Measurements from ENCODE around the gene PARP1. TPM values are rescaled to one million over a fixed set of nuclear protein-coding genes. Genes with fewer than 3 reads are reported as not detected.

PARP1 gene
- total RNA-seq, 2 experiments from 2014 or later: 532 to 594 TPM

DNA sequence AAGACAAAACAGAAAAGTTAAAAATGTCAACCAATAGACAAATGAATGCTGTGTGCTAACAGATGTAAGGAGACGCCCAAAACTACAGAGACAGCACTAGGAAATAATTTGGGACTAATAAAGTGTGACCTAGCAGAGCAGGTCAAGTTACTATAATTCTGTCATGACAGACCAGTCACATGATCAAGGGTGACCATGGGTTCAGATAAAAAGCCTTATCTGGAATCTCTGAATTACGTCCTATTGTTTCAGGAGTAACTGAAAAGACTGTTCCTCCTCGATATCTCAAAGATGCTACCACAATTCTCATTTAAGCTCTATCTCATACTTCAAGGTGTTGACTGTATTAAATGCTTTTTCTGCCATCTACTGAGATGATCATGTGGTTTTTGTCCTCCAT, 31.6 kb downstream of the PARP1 start:
- ChIA-PET CTCF (ENCODE audit: unreplicated experiment) (no interaction called here), POLR2A (no interaction called here)
- peaks cover 19% of the 10 kb centered on the region for H3K4me1 ChIP-seq (ENCODE audit: insufficient read depth, low read length, poor library complexity, severe bottlenecking)
- no peak overlapping the region for H3K4me2 ChIP-seq (ENCODE audit: low read length)
- peaks cover 100% of the 10 kb centered on the region for H3K36me3 ChIP-seq (ENCODE audit: insufficient read depth, low read length)
- peaks cover 16% of the 10 kb centered on the region; the same call in 1 of the 2 replicates for H3K79me2 ChIP-seq (ENCODE audit: insufficient read depth, low read depth, low read length)
- H3K9me2 ChIP-seq (ENCODE audit: insufficient read depth, low read length): no peaks in the 10 kb centered on the region
- H3K9me3 ChIP-seq (ENCODE audit: low read length): no peaks in the 10 kb centered on the region
- no peak overlapping the region for H3K27ac ChIP-seq (ENCODE audit: low read depth, low read length, poor library complexity, severe bottlenecking)
- intact Hi-C loops (cut with micrococcal nuclease; ENCODE audit: unreplicated experiment): no loop called here
- BruUV-seq (replicated peaks): no TSS peak
- no peak overlapping the region for H3K4me3 ChIP-seq (ENCODE audit: low read depth, low read length, poor library complexity, severe bottlenecking)
- no peak overlapping the region for H2AFZ ChIP-seq (ENCODE audit: low read length)
- no peak for DNase-seq (ENCODE audit: low spot score)
- H4K20me1 ChIP-seq (ENCODE audit: insufficient read depth, low read length): no peaks in the 10 kb centered on the region
- no peak for TF ChIP-seq EZH2phosphoT487 (IDR thresholded peaks at IDR 0.05; ENCODE audit: borderline replicate concordance, low read depth, low read length)
- TF ChIP-seq, protein P1, sequence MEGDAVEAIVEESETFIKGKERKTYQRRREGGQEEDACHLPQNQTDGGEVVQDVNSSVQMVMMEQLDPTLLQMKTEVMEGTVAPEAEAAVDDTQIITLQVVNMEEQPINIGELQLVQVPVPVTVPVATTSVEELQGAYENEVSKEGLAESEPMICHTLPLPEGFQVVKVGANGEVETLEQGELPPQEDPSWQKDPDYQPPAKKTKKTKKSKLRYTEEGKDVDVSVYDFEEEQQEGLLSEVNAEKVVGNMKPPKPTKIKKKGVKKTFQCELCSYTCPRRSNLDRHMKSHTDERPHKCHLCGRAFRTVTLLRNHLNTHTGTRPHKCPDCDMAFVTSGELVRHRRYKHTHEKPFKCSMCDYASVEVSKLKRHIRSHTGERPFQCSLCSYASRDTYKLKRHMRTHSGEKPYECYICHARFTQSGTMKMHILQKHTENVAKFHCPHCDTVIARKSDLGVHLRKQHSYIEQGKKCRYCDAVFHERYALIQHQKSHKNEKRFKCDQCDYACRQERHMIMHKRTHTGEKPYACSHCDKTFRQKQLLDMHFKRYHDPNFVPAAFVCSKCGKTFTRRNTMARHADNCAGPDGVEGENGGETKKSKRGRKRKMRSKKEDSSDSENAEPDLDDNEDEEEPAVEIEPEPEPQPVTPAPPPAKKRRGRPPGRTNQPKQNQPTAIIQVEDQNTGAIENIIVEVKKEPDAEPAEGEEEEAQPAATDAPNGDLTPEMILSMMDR (conservative IDR thresholded peaks at IDR 0.05; ENCODE audit: low read length): no peak

DNA sequence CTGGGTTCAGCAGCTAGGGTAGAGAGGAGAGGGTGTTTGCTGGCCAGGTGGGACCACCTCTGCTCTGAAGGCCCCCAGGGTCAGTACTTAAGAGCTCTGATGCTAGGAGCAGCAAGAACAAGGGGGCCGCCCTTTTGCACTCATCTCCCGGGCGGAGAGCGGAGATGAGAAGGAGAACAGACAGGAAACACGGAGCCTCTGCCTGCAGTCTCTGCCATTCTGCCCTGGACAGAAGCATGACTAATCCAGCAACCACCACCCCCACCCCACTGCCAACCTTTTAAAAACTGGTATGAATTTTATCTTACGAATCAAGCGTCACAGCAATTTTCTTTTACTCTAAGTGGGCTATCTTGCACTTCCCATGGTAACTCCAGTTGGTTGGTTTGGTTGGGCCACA, 34.5 kb downstream of the PARP1 start:
- Histone ChIP-seq H3K79me2 (ENCODE audit: insufficient read depth, low read depth, low read length) (peaks cover 31% of the 10 kb centered on the region; the same call in 1 of the 2 replicates), H3K9me3 (ENCODE audit: low read length) (no peaks in the 10 kb centered on the region), H3K4me2 (ENCODE audit: low read length) (no peak overlapping the region), H3K27ac (ENCODE audit: low read depth, low read length, poor library complexity, severe bottlenecking) (peak overlapping the region; percentile 88), H3K4me3 (ENCODE audit: low read depth, low read length, poor library complexity, severe bottlenecking) (no peak overlapping the region), H3K9me2 (ENCODE audit: insufficient read depth, low read length) (no peaks in the 10 kb centered on the region), H2AFZ (ENCODE audit: low read length) (no peak overlapping the region), H4K20me1 (ENCODE audit: insufficient read depth, low read length) (no peaks in the 10 kb centered on the region), H3K36me3 (ENCODE audit: insufficient read depth, low read length) (peaks cover 100% of the 10 kb centered on the region), H3K4me1 (ENCODE audit: insufficient read depth, low read length, poor library complexity, severe bottlenecking) (peaks cover 48% of the 10 kb centered on the region)
- CTCF ChIA-PET (ENCODE audit: unreplicated experiment): interaction anchor here (0.9 kb wide), 1 partner anchor 44 kb away, joined by 3 read pairs; no protein-coding TSS in a partner anchor
- POLR2A ChIA-PET: interaction anchor here (1.1 to 1.4 kb wide), 2 partner anchors 13 to 14 kb away, joined by 3 to 4 read pairs; no protein-coding TSS in a partner anchor
- DNase-seq (ENCODE audit: low spot score): no peak
- intact Hi-C loops (cut with micrococcal nuclease; ENCODE audit: unreplicated experiment): no loop called here
- no TSS peak for BruUV-seq (replicated peaks)
- no peak for TF ChIP-seq EZH2phosphoT487 (IDR thresholded peaks at IDR 0.05; ENCODE audit: borderline replicate concordance, low read depth, low read length)
- TF ChIP-seq, protein P1 (conservative IDR thresholded peaks at IDR 0.05; ENCODE audit: low read length): no peak

DNA sequence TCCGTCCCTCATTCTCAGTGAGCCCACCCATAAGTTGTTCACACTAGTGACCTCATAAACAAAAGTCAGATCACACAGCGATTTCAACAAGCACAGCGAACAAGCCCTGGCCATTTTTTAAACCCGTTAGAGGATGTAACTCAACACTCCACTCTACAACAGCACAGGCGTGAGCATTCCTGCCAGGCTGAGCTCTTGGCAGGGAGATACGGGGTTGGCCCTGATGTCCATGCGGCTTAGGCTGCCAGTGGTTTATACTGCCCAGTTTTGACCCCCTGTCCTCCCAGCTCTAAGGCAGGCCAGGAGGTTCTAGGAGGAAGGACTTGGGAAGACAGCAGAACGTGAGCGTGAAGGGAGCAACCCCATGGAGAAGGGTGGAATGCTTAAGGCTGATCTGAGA, 35.0 kb downstream of the PARP1 start:
- Histone ChIP-seq H3K36me3 (ENCODE audit: insufficient read depth, low read length) (peaks cover 100% of the 10 kb centered on the region), H3K9me2 (ENCODE audit: insufficient read depth, low read length) (no peaks in the 10 kb centered on the region), H3K4me1 (ENCODE audit: insufficient read depth, low read length, poor library complexity, severe bottlenecking) (peaks cover 53% of the 10 kb centered on the region), H3K27ac (ENCODE audit: low read depth, low read length, poor library complexity, severe bottlenecking) (peak overlapping the region; percentile 88), H3K4me3 (ENCODE audit: low read depth, low read length, poor library complexity, severe bottlenecking) (no peak overlapping the region), H4K20me1 (ENCODE audit: insufficient read depth, low read length) (no peaks in the 10 kb centered on the region), H3K4me2 (ENCODE audit: low read length) (no peak overlapping the region), H3K9me3 (ENCODE audit: low read length) (no peaks in the 10 kb centered on the region), H3K79me2 (ENCODE audit: insufficient read depth, low read depth, low read length) (peaks cover 36% of the 10 kb centered on the region; the same call in 1 of the 2 replicates), H2AFZ (ENCODE audit: low read length) (no peak overlapping the region)
- intact Hi-C loops (cut with micrococcal nuclease; ENCODE audit: unreplicated experiment): no loop called here
- DNase-seq (ENCODE audit: low spot score): no peak
- CTCF ChIA-PET (ENCODE audit: unreplicated experiment): interaction anchor here (0.9 kb wide), 1 partner anchor 43 kb away, joined by 3 read pairs; no protein-coding TSS in a partner anchor
- TF ChIP-seq, protein P1 (conservative IDR thresholded peaks at IDR 0.05; ENCODE audit: low read length): no peak
- POLR2A ChIA-PET: interaction anchor here (2.3 kb wide), 1 partner anchor 19 kb away, joined by 7 read pairs; no protein-coding TSS in a partner anchor
- no TSS peak for BruUV-seq (replicated peaks)
